Measurements from ENCODE around the gene PDGFB.

Gene PDGFB

GRCh38 chr22:39255449-39256185 is 10.8 kb upstream of the PDGFB start:
- no peak for TF ChIP-seq Cebpa-rat (IDR thresholded peaks at IDR 0.05)
- no peaks in the 10 kb centered on the region for H3K36me3 ChIP-seq
- H3K9ac ChIP-seq, result no peak overlapping the region
- H3K27ac ChIP-seq, result no peak overlapping the region
- H3K4me2 ChIP-seq, result peak overlapping the region; percentile 76
- H3K9me3 ChIP-seq, result no peaks in the 10 kb centered on the region
- H3K4me1 ChIP-seq, result peaks cover 37% of the 10 kb centered on the region
- H3K27me3 ChIP-seq, result peaks cover 59% of the 10 kb centered on the region
- peaks cover 35% of the 10 kb centered on the region for H4K20me1 ChIP-seq
- H3K4me3 ChIP-seq, result no peak overlapping the region

- Histone ChIP-seq H3K9ac (no peak overlapping the region), H3K4me2 (peak overlapping the region; percentile 76)
Observed at GRCh38 chr22:39254789-39255298, 10.1 kb upstream of the PDGFB start.

GRCh38 chr22:39254122-39254521 is 9.3 kb upstream of the PDGFB start:
- Histone ChIP-seq H3K4me2 (peak overlapping the region; percentile 76), H3K4me3 (no peak overlapping the region), H3K36me3 (no peaks in the 10 kb centered on the region), H3K9ac (no peak overlapping the region), H3K9me3 (no peaks in the 10 kb centered on the region), H4K20me1 (peaks cover 49% of the 10 kb centered on the region), H3K27ac (no peak overlapping the region), H3K27me3 (peaks cover 74% of the 10 kb centered on the region), H3K4me1 (peaks cover 37% of the 10 kb centered on the region)
- no peak for TF ChIP-seq Cebpa-rat (IDR thresholded peaks at IDR 0.05)

More at GRCh38 chr22:39254789-39255298, 10.1 kb upstream of the PDGFB start:
- H3K36me3 ChIP-seq, result no peaks in the 10 kb centered on the region
- peaks cover 37% of the 10 kb centered on the region for H3K4me1 ChIP-seq
- H3K27me3 ChIP-seq, result peaks cover 67% of the 10 kb centered on the region
- peaks cover 43% of the 10 kb centered on the region for H4K20me1 ChIP-seq
- TF ChIP-seq Cebpa-rat (IDR thresholded peaks at IDR 0.05), result no peak
- H3K9me3 ChIP-seq, result no peaks in the 10 kb centered on the region
- H3K4me3 ChIP-seq, result no peak overlapping the region
- no peak overlapping the region for H3K27ac ChIP-seq

- H4K20me1 ChIP-seq, result peaks cover 54% of the 10 kb centered on the region
- no peaks in the 10 kb centered on the region for H3K36me3 ChIP-seq
- no peak for TF ChIP-seq Cebpa-rat (IDR thresholded peaks at IDR 0.05)
- H3K27me3 ChIP-seq, result peaks cover 80% of the 10 kb centered on the region
- H3K27ac ChIP-seq, result no peak overlapping the region
- peak overlapping the region; percentile 76 for H3K4me2 ChIP-seq
- no peak overlapping the region for H3K9ac ChIP-seq
- H3K4me3 ChIP-seq, result no peak overlapping the region
- H3K4me1 ChIP-seq, result peaks cover 37% of the 10 kb centered on the region
- no peaks in the 10 kb centered on the region for H3K9me3 ChIP-seq
Observed at GRCh38 chr22:39253435-39254070, 8.8 kb upstream of the PDGFB start.

GRCh38 chr22:39252461-39253434 is 8.0 kb upstream of the PDGFB start:
- no peak overlapping the region for H3K4me3 ChIP-seq
- H3K9ac ChIP-seq, result no peak overlapping the region

GRCh38 chr22:39251762-39252460 is 7.1 kb upstream of the PDGFB start:
- Histone ChIP-seq H3K4me1 (peaks cover 37% of the 10 kb centered on the region), H3K9me3 (no peaks in the 10 kb centered on the region), H3K36me3 (no peaks in the 10 kb centered on the region), H3K27me3 (peaks cover 95% of the 10 kb centered on the region), H4K20me1 (peaks cover 65% of the 10 kb centered on the region), H3K27ac (no peak overlapping the region), H3K9ac (no peak overlapping the region), H3K4me2 (no peak overlapping the region), H3K4me3 (no peak overlapping the region)
- TF ChIP-seq Cebpa-rat (IDR thresholded peaks at IDR 0.05), result no peak

More at GRCh38 chr22:39252461-39253434, 8.0 kb upstream of the PDGFB start:
- no peak for TF ChIP-seq Cebpa-rat (IDR thresholded peaks at IDR 0.05)
- no peak overlapping the region for H3K27ac ChIP-seq
- no peaks in the 10 kb centered on the region for H3K9me3 ChIP-seq
- peaks cover 61% of the 10 kb centered on the region for H4K20me1 ChIP-seq
- peak overlapping the region; percentile 76 for H3K4me2 ChIP-seq
- peaks cover 88% of the 10 kb centered on the region for H3K27me3 ChIP-seq
- peaks cover 37% of the 10 kb centered on the region for H3K4me1 ChIP-seq
- no peaks in the 10 kb centered on the region for H3K36me3 ChIP-seq

- Histone ChIP-seq H3K4me1 (peaks cover 37% of the 10 kb centered on the region), H3K27me3 (peaks cover 99% of the 10 kb centered on the region), H3K9me3 (no peaks in the 10 kb centered on the region), H3K4me2 (no peak overlapping the region), H3K36me3 (no peaks in the 10 kb centered on the region), H3K27ac (no peak overlapping the region), H3K4me3 (no peak overlapping the region), H4K20me1 (peaks cover 72% of the 10 kb centered on the region), H3K9ac (no peak overlapping the region)
- no peak for TF ChIP-seq Cebpa-rat (IDR thresholded peaks at IDR 0.05)
Observed at GRCh38 chr22:39250838-39251237, 6.1 kb upstream of the PDGFB start.

- Histone ChIP-seq H3K9me3 (no peaks in the 10 kb centered on the region), H4K20me1 (peaks cover 72% of the 10 kb centered on the region), H3K27me3 (peaks cover 99% of the 10 kb centered on the region), H3K36me3 (no peaks in the 10 kb centered on the region), H3K9ac (no peak overlapping the region), H3K4me1 (peaks cover 31% of the 10 kb centered on the region), H3K4me2 (no peak overlapping the region), H3K27ac (no peak overlapping the region), H3K4me3 (no peak overlapping the region)
- no peak for TF ChIP-seq Cebpa-rat (IDR thresholded peaks at IDR 0.05)
Observed at GRCh38 chr22:39250131-39250530, 5.3 kb upstream of the PDGFB start.

Measured in BLaER1 (cell line).